NCI-H128 (cell line): ENCODE results near the gene ATG9B.

Experiments used
- DNase-seq: peaks from one replicate; lab custom pipeline; 2025; ENCODE audit not compliant: unreplicated experiment; lab: John Stamatoyannopoulos, UW

ATG9B gene

DNA sequence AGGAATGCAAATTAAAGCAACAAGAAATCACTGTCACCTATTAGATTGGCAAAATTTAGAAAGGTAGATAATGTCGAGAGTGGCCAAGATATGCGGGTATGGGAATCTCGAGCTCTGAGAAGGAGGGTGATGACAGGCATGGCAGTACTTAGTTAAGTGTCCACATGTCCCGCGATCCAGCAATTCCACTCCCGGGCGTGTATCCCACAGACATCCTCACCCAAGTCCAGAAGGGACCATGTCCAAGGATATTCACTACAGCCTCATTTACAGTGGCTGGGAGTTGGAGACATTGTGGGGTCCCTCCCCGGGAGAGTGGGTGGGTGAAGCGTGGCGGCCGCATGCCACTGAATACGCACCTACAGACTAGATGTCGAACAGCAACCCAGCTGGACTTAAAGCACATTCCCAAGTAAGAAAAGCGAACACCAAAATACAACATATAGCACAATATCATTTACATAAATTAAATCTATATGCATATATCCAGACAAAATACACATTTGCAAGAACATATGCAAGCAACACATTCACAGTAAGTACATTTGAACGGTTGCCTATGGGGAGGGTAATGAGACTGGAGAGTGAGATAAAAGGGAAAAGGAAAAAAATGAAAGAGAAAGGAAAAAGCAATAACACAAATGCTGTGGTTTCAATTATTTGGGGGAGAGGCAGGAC, 56.1 kb downstream of the ATG9B start:
- no peak for DNase-seq

DNA sequence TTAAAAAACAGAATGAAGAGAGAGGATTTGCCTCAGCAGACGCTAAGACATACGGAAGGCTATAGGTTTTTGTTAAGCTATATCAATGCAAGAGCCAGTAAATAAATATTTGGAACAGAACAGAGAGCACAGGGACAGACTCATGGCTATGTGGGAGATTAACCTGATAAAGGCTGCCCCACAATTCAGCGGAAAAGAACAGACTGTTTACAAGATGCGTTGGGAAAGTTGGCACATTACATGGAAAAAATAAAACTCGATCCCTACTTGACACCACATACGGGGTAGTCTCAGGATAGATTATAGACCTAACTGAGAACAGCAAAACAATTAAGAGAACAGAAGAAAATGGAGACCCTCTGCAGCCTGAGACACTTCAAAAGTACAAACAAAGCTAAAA, 56.9 kb downstream of the ATG9B start:
- DNase-seq = no peak

DNA sequence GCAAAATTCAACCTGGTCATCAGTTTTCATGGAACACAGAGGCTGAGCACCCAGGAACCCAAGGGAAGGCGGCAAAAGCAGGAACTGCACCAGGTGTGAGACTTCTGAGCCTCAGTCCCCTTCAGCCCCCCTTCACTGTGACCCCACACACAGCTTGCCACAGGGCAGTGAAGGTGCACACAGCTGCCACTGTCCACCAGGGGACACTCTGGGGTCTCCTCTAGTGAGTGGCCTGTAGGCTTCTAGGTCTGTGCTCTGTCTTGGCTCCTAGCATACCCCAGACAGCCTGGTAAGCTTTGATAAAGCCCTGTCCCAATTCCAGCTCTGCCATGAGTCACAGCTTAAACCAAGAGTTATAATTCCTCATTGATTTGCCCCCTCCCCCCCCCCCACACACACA, 58.3 kb downstream of the ATG9B start:
- DNase-seq = no peak

GRCh38 chr7:150965273-150965830, 58.9 kb downstream of the ATG9B start:
- DNase-seq = no peak
